Stimulated activated naive CD4-positive, alpha-beta T cell treated with Interleukin-2 at 50 U/mL for 16 hours (primary cell): ENCODE measurements around the gene TMEM53.
"Not testable (repeated sequence)": the region's sequence is repeated elsewhere in the genome, so short reads cannot be mapped to it uniquely, and the experiment has no call there.

Experiments
- DNase-seq: peaks from one replicate; lab custom pipeline; 2025; lab: John Stamatoyannopoulos, UW

Gene TMEM53

DNA sequence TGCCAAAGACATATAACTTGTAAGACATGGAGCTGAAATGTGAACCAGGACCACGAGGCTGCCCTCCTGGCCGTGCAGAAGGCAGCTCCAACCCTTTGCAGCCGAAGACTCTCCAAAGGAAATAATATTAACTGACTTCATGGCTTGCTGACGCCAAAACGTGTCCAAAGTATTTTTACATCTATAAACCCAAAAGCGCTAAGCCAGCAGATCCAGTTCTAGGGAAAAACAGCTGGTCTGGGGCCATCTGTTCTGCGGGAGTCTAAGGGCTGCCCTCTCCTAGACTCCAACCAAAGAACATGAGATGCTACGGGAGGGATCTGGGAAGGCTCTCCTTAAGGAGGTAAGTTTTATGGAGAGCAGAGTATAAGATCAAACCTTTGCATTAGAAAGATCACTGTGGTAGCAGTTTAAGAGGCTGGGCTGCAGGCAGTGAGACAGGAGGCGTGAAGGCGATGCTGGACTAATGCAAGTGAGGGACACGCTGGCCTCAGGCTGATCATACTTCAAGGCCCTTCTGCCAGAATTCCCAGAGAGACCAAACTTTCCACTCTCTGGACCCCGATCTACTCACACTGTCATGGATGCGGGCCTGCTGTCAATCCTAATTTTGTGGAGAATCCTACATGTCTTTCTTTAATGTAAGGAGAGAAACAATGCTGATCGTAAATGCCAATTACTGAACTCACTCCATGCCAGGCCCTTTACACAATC is 1.2 kb downstream of the TMEM53 start:
- DNase-seq: no peak

DNA sequence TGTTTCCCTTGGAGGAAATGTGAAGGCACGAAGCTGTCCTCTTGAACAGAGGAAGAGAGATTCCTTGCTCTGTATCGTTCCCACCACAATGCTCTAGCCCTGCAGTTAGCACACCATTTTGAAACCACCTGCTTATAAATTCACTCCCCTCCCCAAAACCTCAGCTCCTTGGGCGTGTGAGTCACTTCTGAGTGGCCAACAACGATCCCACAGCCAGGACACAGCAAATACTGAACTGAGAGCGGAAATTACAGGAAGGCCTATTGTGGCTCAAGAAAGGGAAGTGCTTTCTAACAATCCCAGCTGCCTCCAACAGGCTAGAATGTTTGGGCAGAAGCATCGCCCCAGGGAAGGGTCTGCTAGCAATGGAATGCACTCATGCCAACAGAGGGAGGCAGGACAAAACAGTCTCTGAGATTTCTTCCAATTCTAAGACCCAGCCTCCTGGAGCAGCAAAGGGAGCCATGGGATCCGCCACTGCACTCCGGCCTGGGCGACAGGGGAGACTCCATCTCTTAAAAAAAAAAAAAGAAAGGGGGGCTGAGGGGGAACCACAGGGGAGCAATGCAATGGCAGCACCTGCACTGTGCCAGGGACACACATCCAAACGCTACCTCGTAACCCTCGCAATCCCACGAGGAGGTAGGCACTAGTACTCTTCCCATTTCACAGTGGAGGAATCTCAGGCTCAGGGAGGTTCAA is 1.9 kb downstream of the TMEM53 start:
- DNase-seq: no peak

GRCh38 chr1:44670751-44671640 is 3.3 kb downstream of the TMEM53 start:
- DNase-seq: no peak

GRCh38 chr1:44666719-44667118 is 7.6 kb downstream of the TMEM53 start:
- not testable (repeated sequence) for DNase-seq

DNA sequence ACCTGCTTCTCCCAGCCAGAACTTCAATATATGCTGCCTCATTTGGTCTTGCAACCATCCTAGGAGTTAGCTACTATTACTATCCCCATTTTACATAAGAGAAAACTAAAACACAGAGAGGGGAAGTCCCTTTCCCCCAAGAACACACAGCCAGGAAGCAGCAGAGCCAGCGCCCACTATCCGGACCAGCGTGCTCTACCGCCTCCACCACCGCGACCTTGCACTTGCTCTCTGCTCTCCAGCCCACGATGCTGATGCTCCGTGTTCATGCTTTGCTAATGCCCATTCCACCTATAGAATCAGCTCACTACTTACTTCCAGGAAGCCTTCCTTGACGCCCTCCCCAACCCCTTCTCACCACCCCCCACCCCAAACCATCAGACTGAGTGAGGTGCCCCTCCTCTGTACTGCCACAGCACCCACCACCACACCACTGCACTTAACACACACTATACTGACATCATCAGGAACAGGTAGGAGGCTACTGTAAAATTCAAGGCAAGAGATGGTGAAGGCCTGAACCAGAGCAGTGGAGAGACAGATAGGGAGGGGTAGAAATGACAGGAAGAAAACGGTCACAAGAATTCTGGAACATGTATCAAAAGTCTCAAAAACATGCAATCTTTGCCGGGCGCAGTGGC is 9.4 kb downstream of the TMEM53 start:
- peak; percentile 34 for DNase-seq

DNA sequence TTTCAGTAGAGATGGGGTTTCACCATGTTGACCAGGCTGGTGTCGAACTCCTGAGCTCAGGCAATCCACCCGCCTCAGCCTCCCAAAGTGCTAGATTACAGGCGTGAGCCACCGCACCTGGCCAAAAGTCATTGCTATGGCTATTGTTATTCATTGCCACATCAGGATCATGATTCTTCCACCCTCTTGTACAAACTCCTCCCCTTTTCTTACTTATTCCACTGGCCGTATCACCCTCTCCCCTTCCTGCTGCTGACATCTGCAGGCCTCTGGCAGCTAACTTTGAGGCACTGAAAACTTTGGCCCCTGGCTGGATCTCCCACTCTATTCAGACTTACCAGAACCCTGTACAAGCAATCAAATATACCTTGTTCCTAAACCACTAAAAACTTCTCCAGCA is 10.9 kb downstream of the TMEM53 start:
- no peak for DNase-seq

GRCh38 chr1:44662683-44663030 is 11.6 kb downstream of the TMEM53 start:
- no peak for DNase-seq

DNA sequence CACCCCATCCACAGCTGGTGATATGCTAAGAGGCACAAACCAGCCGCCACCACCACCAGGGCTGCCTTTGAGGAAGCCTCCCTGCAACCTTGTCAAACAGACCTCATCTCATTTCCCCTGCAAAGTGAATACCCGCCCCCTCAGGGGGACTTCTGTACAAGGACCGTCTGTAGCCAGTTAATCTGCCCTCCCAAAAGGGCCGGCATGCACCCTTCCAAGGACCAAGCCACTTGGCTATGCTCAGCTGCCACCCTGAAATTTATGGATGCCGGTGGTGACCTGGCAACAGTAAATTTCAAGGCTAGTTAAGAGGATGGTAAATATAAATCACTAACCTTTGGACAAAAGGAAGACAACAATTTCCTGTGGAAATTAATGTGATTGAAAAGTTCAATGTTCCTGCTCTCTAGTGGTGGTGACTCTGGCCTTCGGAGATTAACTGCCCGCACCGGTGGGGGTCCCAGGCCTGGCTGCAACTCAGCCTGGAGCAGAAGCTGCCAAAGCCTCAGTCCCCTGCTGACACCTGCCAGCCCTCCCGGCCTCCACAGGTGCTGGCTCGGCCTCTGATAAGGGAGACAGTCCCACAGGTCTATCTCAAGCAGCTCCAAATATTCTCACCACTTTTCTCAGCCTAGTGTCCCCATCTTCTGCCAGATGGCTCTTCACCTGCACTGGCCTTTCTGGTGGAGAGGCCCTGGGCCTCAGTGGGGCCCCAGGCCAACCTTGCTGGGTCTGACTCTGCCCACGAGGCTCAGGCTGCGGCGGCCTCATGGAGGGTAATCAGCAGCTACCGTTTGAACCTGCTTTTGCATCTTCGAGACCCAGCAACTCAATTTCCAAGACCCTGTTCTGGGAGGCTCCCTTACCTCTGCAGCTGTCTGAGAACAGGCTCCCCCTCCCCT is 12.2 kb downstream of the TMEM53 start:
- no peak for DNase-seq

DNA sequence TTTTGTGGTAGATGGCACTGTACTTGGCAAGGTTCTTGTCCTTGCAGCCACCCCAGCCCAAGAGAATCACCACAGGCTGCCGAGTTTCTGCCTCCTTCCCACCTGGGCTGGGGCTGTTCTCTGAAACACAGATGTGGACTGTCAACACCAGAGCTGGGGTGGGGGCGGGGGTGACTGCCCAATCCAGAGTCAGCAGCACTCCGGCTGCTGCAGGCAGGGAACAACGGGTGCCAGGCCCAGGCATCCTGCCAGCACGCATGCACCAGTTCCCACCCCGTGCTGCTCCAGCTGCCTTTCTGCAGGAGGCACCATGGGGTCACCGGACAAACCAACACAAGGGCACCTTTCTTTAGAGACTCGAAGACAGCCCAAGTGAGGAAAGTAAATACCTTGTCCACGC is 14.1 kb downstream of the TMEM53 start:
- DNase-seq: no peak

GRCh38 chr1:44659566-44659965 is 14.7 kb downstream of the TMEM53 start:
- no peak for DNase-seq

- no peak for DNase-seq
These were observed 18.7 kb downstream of the TMEM53 start for GRCh38 chr1:44655609-44656008.

GRCh38 chr1:44654621-44655187 is 19.6 kb downstream of the TMEM53 start:
- DNase-seq: no peak

GRCh38 chr1:44653107-44653964 is 20.9 kb downstream of the TMEM53 start:
- DNase-seq: no peak

- peak; percentile 63 for DNase-seq
These were observed 21.7 kb downstream of the TMEM53 start for GRCh38 chr1:44652445-44653106.

DNA sequence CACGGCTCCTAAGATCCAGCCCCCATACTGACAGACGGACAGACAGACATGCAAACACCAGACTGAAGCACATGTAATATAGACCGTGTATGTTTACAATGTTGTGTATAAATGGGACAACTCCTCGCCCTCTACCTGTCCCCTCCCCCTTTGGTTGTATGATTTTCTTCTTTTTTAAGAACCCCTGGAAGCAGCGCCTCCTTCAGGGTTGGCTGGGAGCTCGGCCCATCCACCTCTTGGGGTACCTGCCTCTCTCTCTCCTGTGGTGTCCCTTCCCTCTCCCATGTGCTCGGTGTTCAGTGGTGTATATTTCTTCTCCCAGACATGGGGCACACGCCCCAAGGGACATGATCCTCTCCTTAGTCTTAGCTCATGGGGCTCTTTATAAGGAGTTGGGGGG is 23.2 kb downstream of the TMEM53 start:
- no peak for DNase-seq

- DNase-seq: no peak
These were observed 24.0 kb downstream of the TMEM53 start for GRCh38 chr1:44650159-44650831.

GRCh38 chr1:44649788-44650158 is 24.5 kb downstream of the TMEM53 start:
- no peak for DNase-seq

DNA sequence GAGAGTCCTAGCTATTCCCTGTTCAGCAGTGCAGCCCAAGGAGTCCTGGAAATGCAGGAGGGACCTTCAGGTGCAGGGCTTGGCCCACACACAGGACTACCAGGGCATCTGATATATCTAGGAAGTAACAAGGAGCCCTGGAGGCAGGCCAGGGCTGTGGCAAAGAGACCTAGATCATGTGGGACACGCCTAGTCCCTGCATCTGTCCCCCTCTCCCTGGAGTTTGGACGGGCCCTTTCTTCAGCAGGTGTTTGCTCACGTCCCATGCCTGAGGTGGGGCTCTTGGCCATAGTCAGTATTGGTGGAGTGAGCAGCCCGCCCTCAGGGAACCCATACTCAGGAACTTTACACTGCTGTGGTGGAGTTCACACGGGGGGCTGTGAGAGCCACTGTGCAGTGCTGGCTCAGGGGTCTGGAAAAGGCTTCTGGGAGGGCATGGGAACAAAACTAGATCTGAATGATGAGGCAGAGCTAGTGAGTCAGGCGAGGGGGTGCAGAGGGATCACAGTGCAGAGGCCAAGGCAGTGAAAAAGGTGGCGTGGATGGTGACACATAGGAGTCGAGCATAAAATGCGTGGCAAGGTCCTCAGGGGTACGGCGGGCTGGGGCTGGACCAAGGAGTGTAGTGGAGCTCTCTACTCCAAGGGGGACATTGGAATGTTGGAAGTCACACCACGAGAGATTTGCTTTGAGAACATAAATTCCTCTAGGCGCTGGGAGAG is 25.6 kb downstream of the TMEM53 start:
- no peak for DNase-seq
